ENCODE measurements around the gene BBLN. TPM values are rescaled to one million over a fixed set of nuclear protein-coding genes. Genes with fewer than 3 reads are reported as not detected.

Gene BBLN
- total RNA-seq, 2 experiments from 2014 or later = 74.3 to 75.8 TPM

DNA sequence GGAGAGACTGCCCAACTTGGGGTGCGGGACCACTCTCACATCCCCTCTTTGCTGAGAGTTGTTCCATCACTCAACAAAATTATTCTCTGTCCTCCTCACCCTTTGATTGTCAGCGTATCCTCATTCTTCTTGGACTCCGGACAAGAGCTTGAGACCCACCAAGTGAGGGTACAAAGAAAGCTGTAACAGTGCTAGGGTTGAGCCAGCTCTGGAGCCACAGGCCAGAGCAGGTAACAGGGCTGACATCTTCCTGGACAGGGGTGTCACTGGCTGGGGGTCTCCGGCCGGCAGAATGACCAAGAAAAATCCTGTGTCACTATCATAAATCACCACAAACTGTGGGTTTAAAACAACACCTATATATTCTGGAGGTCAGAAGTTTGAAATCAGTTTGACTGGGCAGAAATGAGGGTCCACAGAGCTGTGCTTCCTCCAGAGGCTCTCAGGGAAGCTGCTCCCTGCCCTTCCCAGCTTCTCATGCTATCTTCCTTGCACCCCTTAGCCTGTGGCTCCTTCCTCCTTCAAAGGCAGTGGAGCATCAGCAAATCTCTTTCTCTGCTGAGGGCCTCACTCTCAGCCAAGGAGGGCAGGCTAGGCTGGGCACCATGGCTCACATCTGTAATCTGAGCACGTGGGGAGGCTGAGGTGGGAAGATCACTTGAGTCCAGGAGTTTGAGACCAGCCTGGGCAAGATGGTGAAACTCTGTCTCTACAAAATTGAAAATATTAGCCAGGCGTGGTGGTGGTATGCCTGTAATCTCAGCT, 4.1 kb upstream of the BBLN start:
- POLR2A ChIA-PET = no interaction called here
- CTCF ChIA-PET = interaction anchor here (1.0 to 2.2 kb wide), 2 partner anchors 10 to 38 kb away, joined by 3 to 5 read pairs; no protein-coding TSS in a partner anchor

DNA sequence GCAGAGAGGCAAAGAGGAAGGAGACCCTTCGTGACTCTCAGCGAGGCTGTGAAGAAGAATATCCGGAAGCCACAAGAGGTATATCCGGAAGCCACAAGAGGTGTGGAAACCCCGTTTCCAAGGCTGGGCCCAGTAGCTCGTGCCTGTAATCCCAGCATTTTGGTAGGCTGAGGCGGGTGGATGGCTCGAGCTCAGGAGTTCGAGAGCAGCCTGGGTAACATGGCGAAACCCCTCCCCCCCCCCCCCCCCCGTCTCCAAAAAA, 612 bp upstream of the BBLN start:
- CTCF ChIA-PET = interaction anchor here (0.6 to 1.6 kb wide), 6 partner anchors 9 to 175 kb away, joined by 3 to 4 read pairs (median 3); partner anchors contain the start of gene CIZ1

DNA sequence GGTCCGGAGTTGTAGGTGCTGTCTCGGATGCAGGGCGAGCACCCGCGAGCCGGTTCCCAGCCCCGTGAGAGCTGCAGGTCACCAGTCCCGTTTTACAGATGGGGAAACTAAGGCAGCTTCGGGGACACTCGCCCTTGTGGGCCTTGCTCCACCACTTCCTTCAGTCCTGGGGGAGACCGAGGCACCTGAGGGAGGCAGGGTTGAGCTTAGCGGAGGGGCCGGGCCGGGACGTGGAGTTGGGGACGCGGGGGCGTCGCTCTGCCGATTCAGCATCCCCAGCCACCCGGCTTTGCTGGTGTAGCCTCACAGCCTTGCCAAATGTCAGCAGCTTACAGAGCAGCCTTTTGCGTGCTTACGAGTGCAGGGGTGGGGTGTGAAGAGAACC, 530 bp downstream of the BBLN start:
- ChIA-PET POLR2A (interaction anchor here (0.9 kb wide), 1 partner anchor 30 kb away, joined by 6 read pairs; no protein-coding TSS in a partner anchor), CTCF (interaction anchor here (0.9 to 1.5 kb wide), 2 partner anchors 31 to 33 kb away, joined by 4 read pairs; partner anchors contain the start of gene CIZ1)

More for the DNA sequence above, 612 bp upstream of the BBLN start:
- POLR2A ChIA-PET = interaction anchor here (0.6 kb wide), 2 partner anchors 365 to 915 kb away, joined by 3 to 9 read pairs; no protein-coding TSS in a partner anchor

DNA sequence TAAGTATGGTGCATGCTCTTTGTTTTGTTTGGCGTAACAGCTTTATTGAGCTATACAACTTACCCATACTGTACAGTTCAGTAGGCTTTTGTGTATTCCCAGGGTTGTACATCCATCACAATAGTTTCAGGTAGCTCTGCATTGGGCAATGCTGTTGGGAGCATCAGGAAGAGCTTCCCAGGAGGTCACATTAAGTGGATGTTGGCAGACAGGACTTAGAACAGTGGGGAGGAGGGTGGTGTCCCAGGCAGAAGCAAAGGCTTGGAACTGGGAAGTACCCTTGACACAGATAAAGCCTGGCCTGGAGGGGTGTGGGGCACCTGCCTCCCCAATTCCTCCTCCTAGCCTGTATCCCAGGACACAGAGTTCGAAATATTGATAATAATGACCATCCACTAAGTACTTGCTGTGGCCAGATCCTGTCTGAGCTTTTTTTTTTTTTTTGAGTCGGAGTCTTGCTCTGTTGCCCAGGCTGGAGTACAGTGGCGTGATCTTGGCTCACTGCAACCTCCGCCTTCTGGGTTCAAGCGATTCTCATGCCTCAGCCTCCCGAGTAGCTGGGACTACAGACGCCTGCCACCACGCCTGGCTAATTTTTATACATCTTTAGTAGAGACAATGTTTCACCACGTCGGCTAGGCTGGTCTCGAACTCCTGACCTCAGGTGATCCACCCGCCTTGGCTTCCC, 1.3 kb downstream of the BBLN start:
- ChIA-PET CTCF (interaction anchor here (0.6 to 0.9 kb wide), 2 partner anchors 32 to 81 kb away, joined by 3 to 4 read pairs; no protein-coding TSS in a partner anchor), POLR2A (interaction anchor here (0.7 to 0.9 kb wide), 2 partner anchors 29 to 172 kb away, joined by 3 to 6 read pairs; no protein-coding TSS in a partner anchor)

DNA sequence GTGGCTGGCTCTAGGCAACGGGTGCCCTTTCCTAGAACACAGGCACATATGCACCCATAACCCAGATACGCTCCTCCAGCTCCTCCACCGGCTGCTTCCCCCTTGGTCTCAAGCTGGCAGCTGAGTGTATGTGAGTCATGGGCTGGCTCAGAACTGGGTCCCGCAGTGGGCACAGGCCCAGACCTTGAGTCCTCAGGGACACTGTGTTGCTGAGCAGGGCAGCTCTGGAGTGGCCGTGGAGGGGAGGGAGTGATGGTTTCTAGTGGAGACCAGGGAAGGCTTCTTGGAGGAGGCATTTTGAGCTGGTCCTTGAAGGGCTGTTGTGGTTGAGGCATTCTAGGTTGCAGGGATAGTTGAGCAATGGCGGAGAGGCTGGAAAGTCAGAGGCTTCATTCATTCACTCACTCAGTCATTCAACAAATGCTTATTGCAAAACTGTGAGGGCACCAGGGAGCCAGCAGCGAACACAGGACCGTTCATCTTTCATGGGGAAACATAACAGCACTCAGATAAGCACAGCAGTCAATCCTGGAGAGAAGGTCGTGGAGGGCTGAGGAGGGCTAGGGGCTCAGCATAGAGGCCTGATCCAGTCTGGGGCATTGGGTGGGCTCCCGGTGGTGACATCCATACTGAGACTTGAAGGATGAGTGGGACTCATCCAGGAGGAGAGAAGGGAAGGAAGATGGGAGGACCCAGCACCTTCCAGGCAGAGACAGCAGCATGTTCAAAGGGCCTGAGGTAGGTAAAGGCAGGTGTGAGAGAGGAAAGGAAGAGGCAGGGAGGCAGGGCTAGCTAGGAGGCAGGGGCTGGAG, 2.4 kb downstream of the BBLN start:
- ChIA-PET POLR2A (no interaction called here), CTCF (no interaction called here)

DNA sequence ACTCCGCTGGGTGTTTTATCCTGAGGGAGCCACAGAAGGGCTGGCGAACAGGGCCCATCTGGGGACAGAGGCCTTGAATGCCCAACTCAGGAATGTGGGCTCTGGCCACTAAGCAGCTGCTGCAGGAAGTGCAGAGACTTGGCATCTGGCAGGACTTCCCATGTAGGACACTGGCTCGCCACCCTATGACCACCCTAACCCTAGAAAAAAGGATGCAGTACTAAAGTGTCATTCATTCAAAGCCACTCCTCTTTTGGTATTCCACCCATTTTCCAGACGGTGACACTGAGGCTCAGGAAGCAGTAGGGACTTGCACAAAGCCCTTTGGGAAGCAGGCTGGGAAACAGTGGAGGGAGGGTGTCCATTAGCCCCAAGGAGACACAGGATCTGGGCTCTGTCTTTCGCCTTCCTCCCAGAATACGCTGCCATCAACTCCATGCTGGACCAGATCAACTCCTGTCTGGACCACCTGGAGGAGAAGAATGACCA, 3.0 kb downstream of the BBLN start:
- ChIA-PET POLR2A (no interaction called here), CTCF (no interaction called here)

- ChIA-PET POLR2A (no interaction called here), CTCF (no interaction called here)
These were observed 3.6 kb downstream of the BBLN start for GRCh38 chr9:128163523-128164306.

- ChIA-PET CTCF (no interaction called here), POLR2A (no interaction called here)
These were observed 4.3 kb downstream of the BBLN start for GRCh38 chr9:128164307-128164885.

DNA sequence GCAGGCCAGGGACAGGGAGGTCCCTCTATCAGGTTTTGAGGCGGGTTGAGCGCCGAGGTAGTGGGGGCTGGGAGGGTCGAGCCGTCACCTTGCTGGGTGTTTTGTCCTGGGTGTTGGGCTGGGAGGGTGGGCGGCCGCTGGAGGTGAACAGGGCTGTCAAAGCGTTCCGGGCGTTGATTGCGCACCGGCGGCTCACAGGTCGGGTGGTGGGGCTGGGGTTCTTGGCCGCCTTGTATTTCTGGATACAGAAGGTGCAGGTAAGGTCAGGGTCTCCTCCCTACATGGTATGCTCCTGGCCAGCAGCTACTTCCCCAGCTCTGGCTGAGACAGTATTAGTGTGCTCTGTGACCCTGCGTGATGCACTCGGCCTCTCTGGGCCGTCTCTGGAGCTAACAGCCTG, 6.1 kb downstream of the BBLN start:
- CTCF ChIA-PET = no interaction called here
- POLR2A ChIA-PET = no interaction called here

GRCh38 chr9:128167209-128167608, 7.1 kb downstream of the BBLN start:
- ChIA-PET CTCF (interaction anchor here (0.6 kb wide), 1 partner anchor 136 kb away, joined by 4 read pairs; no protein-coding TSS in a partner anchor), POLR2A (no interaction called here)

DNA sequence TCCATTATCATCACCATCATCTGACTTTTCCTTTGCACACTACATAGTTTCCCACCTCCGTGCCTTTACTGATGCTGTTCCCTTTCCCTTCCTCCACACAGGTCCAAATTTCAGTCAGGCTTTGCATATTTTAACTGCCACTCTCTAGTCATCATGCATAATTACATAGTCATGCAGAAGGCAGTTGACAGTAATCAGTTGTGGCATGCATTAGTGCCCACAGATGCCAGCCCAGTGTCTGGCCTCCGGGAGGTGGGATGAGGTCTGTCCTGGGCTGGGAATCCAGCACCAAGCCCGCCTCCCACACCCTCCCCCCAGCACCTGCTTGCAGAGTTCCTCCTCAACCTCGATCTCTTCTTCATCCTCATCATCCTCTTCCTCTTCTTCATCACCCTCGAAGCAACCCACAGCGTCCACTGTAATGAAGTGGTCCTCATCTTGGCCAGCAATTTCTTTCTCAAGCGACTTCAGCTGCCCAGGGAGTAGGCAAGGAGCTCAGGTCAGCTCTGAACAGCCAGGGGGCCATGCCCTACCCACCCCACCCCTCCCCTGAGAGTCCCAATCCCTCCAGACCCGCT, 8.8 kb downstream of the BBLN start:
- ChIA-PET CTCF (interaction anchor here (0.6 to 1.0 kb wide), 2 partner anchors 22 to 935 kb away, joined by 3 read pairs; partner anchors contain the start of gene CIZ1), POLR2A (no interaction called here)

DNA sequence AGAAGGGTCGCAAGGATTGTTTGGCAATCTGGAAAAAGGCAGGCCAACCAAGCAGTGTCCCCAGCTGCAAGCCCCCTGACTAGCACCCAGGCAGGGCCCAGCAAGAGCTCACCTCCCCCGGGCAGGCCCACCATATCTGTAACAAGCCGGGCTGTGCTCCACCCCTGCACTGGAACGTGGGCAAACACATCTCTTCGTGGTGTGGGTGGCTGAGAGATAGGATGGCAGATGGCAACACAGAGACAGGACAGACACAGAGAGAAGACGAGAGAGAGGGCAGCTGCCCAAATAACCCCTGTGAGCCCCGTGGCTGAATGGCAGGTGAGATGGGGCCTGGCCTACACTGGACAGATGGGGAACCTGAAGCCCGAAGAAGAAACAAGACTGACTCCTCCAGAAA, 9.4 kb downstream of the BBLN start:
- ChIA-PET CTCF (interaction anchor here (1.0 kb wide), 2 partner anchors 17 to 21 kb away, joined by 3 read pairs; partner anchors contain the start of gene CIZ1), POLR2A (no interaction called here)

DNA sequence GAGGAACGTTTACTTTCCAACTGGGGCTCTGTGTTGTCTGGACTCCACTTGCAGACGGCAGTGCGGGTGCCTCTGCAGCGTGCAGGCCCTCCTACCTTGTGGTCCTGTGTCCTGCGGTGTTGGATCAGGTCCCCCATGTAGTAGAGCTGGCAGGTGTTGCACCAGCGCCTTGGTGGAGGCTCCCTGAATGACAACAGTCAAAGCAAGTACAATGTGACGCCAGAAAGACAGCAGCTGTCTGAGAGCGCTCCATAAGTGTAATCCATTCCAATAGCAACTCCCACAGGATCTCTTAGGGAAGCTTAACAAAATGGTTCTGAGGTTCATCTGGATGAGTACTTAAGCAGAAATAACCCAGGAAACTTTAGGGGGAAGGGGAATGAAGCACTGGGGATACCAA, 9.9 kb downstream of the BBLN start:
- ChIA-PET CTCF (interaction anchor here (0.8 to 1.0 kb wide), 2 partner anchors 17 to 20 kb away, joined by 3 to 9 read pairs; no protein-coding TSS in a partner anchor), POLR2A (no interaction called here)

GRCh38 chr9:128174062-128174461, 14.0 kb downstream of the BBLN start:
- POLR2A ChIA-PET = no interaction called here
- CTCF ChIA-PET = interaction anchor here (0.6 kb wide), 1 partner anchor 12 kb away, joined by 3 read pairs; no protein-coding TSS in a partner anchor

DNA sequence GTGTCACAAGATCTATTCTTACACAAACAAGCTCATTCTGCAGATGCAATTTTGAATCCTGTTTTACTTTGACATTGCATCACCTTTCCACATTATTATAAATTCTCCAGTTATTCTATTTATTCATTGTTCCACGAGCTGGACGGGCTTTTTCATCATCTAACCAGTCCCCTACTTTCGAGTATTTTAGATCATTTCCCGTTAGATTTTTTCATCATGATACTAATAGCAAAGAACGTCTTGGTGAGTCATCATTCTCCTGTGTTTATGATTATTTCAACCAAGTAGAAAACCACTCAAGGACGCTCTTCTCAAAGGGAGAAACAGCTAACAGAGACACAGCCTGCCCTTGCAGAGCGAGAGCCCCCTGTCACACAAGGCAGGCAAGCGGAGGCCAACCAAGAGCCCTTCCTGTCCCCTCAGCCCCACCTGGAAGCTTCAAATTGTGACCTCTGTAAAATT, 15.1 kb downstream of the BBLN start:
- ChIA-PET POLR2A (no interaction called here), CTCF (interaction anchor here (1.5 kb wide), 1 partner anchor 16 kb away, joined by 4 read pairs; the partner anchor contains the start of gene CIZ1)

GRCh38 chr9:128175726-128176125, 15.7 kb downstream of the BBLN start:
- CTCF ChIA-PET = interaction anchor here (1.5 kb wide), 1 partner anchor 15 kb away, joined by 4 read pairs; the partner anchor contains the start of gene CIZ1

DNA sequence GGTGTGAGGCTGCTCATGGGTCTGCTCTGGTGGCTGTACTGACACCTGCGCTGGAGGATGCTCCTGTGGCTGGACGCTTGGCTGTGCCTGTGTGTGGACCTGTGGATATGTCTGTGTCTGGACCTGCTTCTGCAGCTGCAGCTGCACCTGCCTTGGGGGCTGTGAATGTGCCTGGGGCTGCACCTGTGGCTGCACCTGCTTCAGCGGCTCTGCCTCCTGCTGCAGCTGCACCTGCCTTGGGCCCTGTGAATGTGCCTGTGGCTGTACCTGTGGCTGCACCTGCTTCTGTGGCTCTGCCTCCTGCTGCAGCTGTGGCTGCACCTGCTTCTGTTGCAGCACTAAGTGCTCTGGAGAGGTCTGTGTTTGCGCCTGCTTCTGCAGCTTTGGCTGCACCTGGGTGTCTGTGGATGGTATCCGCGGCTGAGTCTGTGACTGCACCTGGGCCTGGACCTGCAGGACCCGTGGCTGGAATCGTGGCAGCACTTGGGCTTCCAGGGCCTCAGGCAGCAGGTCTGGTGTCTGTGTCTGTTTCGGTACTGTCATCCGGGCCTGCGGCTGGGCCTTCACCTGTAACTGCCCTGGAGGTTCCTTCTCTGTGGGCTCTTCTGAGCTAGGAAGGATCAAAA, 18.9 kb downstream of the BBLN start:
- CTCF ChIA-PET = interaction anchor here (0.6 kb wide), 1 partner anchor 312 kb away, joined by 5 read pairs; no protein-coding TSS in a partner anchor
- POLR2A ChIA-PET = interaction anchor here (0.6 kb wide), 1 partner anchor 123 kb away, joined by 6 read pairs; no protein-coding TSS in a partner anchor

More at GRCh38 chr9:128175726-128176125, 15.7 kb downstream of the BBLN start:
- POLR2A ChIA-PET = no interaction called here

Data from activated CD8-positive, alpha-beta memory T cell treated with anti-CD3 and anti-CD28 coated beads for 36 hours (primary cell).